Measurements from ENCODE around the gene RCOR1. TPM values are rescaled to one million over a fixed set of nuclear protein-coding genes. Genes with fewer than 3 reads are reported as not detected.

The RCOR1 gene
- total RNA-seq, 1 experiment from 2014 or later: 25.4 TPM

DNA sequence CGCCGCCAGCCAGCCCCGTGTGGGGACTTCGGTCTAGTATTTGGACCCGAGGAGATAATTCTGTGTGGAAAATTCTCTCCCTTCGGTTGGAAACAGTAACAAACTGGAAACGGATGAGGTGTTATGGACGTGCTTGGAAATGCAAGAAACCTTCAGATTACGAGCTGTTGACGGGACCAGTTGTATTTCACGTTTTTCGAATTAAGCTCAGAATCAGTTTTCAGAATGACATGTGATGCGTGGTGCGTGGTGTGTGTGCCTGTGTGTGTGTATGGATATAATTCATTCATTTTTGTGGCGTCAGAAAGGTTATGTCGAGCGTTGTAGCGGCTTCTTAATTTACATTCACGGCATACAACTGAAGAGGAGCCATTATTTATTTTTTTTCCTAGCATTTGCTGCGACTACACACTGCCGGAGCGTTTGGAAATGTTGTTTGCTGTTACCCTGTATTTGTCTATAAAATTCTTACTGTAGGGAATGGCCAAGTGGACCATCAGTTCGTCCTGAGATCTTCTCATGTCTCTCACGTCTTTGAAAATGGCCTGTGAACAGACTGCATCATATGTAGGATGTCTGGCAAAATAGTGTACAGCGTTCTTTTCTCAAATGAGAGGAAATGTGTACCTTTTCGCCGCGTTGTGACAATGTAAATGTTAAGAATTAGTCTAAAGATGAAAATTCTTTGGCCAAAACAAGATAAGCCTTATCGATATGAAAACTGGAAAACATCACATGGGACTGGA is 186.1 kb downstream of the RCOR1 start (continued):
- TF ChIP-seq, protein P1, sequence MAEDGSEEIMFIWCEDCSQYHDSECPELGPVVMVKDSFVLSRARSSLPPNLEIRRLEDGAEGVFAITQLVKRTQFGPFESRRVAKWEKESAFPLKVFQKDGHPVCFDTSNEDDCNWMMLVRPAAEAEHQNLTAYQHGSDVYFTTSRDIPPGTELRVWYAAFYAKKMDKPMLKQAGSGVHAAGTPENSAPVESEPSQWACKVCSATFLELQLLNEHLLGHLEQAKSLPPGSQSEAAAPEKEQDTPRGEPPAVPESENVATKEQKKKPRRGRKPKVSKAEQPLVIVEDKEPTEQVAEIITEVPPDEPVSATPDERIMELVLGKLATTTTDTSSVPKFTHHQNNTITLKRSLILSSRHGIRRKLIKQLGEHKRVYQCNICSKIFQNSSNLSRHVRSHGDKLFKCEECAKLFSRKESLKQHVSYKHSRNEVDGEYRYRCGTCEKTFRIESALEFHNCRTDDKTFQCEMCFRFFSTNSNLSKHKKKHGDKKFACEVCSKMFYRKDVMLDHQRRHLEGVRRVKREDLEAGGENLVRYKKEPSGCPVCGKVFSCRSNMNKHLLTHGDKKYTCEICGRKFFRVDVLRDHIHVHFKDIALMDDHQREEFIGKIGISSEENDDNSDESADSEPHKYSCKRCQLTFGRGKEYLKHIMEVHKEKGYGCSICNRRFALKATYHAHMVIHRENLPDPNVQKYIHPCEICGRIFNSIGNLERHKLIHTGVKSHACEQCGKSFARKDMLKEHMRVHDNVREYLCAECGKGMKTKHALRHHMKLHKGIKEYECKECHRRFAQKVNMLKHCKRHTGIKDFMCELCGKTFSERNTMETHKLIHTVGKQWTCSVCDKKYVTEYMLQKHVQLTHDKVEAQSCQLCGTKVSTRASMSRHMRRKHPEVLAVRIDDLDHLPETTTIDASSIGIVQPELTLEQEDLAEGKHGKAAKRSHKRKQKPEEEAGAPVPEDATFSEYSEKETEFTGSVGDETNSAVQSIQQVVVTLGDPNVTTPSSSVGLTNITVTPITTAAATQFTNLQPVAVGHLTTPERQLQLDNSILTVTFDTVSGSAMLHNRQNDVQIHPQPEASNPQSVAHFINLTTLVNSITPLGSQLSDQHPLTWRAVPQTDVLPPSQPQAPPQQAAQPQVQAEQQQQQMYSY (CRISPR knock-in tag; IDR thresholded peaks at IDR 0.05): no peak
- TF ChIP-seq, protein P2, sequence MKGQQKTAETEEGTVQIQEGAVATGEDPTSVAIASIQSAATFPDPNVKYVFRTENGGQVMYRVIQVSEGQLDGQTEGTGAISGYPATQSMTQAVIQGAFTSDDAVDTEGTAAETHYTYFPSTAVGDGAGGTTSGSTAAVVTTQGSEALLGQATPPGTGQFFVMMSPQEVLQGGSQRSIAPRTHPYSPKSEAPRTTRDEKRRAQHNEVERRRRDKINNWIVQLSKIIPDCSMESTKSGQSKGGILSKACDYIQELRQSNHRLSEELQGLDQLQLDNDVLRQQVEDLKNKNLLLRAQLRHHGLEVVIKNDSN (CRISPR knock-in tag; IDR thresholded peaks at IDR 0.05): no peak
- TF ChIP-seq ZNF671 (CRISPR knock-in tag; IDR thresholded peaks at IDR 0.05): no peak
- TF ChIP-seq, protein P3, sequence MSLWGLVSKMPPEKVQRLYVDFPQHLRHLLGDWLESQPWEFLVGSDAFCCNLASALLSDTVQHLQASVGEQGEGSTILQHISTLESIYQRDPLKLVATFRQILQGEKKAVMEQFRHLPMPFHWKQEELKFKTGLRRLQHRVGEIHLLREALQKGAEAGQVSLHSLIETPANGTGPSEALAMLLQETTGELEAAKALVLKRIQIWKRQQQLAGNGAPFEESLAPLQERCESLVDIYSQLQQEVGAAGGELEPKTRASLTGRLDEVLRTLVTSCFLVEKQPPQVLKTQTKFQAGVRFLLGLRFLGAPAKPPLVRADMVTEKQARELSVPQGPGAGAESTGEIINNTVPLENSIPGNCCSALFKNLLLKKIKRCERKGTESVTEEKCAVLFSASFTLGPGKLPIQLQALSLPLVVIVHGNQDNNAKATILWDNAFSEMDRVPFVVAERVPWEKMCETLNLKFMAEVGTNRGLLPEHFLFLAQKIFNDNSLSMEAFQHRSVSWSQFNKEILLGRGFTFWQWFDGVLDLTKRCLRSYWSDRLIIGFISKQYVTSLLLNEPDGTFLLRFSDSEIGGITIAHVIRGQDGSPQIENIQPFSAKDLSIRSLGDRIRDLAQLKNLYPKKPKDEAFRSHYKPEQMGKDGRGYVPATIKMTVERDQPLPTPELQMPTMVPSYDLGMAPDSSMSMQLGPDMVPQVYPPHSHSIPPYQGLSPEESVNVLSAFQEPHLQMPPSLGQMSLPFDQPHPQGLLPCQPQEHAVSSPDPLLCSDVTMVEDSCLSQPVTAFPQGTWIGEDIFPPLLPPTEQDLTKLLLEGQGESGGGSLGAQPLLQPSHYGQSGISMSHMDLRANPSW (CRISPR knock-in tag; conservative IDR thresholded peaks at IDR 0.05; ENCODE audit: low read depth): no peak
- TF ChIP-seq NFATC4 (CRISPR knock-in tag; IDR thresholded peaks at IDR 0.05): no peak
- TF ChIP-seq CREB1 (CRISPR knock-in tag; IDR thresholded peaks at IDR 0.05): no peak
- no peak for TF ChIP-seq NR2C2 (CRISPR knock-in tag; IDR thresholded peaks at IDR 0.05)
- no peak for TF ChIP-seq SP1 (CRISPR knock-in tag; conservative IDR thresholded peaks at IDR 0.05)

DNA sequence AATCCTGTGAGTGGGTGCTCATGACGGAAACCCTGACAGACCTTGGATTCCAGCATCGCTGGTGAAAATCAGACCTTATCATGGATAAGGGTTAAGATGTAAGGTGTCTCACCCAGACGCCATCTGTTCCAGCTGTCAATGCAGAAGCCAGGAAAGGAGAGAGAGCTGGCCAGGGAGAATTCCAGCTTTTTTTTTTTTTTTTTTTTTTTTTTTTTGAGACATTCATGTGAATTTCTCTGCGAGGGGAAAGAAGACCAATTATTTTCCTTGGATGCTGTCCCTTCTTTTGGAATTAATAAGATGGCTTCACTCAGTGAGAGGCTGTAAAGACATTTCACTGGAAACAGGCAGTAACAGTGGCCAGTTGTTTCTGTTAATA is 186.6 kb downstream of the RCOR1 start:
- TF ChIP-seq, protein P4, sequence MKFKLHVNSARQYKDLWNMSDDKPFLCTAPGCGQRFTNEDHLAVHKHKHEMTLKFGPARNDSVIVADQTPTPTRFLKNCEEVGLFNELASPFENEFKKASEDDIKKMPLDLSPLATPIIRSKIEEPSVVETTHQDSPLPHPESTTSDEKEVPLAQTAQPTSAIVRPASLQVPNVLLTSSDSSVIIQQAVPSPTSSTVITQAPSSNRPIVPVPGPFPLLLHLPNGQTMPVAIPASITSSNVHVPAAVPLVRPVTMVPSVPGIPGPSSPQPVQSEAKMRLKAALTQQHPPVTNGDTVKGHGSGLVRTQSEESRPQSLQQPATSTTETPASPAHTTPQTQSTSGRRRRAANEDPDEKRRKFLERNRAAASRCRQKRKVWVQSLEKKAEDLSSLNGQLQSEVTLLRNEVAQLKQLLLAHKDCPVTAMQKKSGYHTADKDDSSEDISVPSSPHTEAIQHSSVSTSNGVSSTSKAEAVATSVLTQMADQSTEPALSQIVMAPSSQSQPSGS (CRISPR knock-in tag; IDR thresholded peaks at IDR 0.05; ENCODE audit: borderline replicate concordance, low read depth): no peak
- no peak for TF ChIP-seq ZNF317 (CRISPR knock-in tag; IDR thresholded peaks at IDR 0.05; ENCODE audit: borderline replicate concordance, low read depth)
- TF ChIP-seq, protein P5, sequence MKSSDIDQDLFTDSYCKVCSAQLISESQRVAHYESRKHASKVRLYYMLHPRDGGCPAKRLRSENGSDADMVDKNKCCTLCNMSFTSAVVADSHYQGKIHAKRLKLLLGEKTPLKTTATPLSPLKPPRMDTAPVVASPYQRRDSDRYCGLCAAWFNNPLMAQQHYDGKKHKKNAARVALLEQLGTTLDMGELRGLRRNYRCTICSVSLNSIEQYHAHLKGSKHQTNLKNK (CRISPR knock-in tag; IDR thresholded peaks at IDR 0.05): no peak
- TF ChIP-seq SP1 (CRISPR knock-in tag; conservative IDR thresholded peaks at IDR 0.05): no peak
- TF ChIP-seq CREM (CRISPR knock-in tag; IDR thresholded peaks at IDR 0.05): no peak
- no peak for TF ChIP-seq RELA (CRISPR knock-in tag; IDR thresholded peaks at IDR 0.05; ENCODE audit: borderline replicate concordance)
- no peak for TF ChIP-seq MXD4 (CRISPR knock-in tag; IDR thresholded peaks at IDR 0.05; ENCODE audit: borderline replicate concordance)
- Mint-ChIP-seq H3K27ac (no peak overlapping the region), H3K4me1 (peaks cover 34% of the 10 kb centered on the region), H3K9me3 (no peaks in the 10 kb centered on the region), H3K36me3 (no peaks in the 10 kb centered on the region), H3K27me3 (ENCODE audit: low read depth) (peaks cover 17% of the 10 kb centered on the region), H3K4me3 (peak overlapping the region; percentile 70)
- ATAC-seq (no peak), DNase-seq (ENCODE audit: low spot score) (no peak)
- ChIA-PET CTCF (interaction anchor here (1.9 kb wide), 1 partner anchor 85 kb away, joined by 7 read pairs; no protein-coding TSS in a partner anchor), POLR2A (no interaction called here)
